ENCODE results near the gene HDAC4.
A peak's percentile ranks its signal among the peaks of the same experiment; 100 is the strongest.

HDAC4 gene

DNA sequence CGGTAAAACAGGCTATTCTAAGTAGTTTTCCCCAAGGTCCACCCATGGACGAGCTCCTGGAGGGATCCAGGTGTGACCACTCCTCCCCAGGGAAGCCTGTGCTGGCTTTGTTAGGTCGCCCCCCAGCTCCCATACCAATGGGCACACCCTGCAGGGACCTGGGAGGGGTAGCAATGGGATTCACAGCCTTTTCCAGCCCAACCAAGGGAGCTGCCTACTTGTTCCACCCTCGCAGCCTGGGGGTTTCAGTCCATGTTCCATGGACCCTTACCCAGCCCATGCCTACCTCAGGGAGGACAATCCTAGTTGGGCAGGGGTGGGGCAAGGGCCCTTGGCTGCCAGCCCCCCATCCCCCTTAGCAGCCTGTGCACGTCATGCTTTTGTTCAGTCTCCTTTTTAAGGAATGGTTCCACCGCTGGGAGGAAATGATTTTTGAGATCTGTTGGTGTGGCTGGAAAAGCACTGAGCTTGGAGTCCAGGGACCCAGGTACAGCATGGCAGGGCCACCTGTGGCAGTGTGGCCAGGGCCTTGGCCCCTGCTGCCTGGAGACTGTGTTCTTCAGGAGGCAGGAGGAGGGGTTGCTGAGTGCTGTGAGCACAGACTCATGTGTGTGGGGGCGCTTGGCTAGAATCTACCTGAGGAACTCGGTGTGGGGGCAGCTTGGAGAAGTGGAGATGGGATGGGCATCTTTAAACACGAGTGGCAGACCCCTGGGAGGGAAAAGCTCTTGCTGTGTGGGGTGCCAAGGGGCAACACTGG lies 386.2 kb downstream of the HDAC4 start:
- DNase-seq, result no peak

DNA sequence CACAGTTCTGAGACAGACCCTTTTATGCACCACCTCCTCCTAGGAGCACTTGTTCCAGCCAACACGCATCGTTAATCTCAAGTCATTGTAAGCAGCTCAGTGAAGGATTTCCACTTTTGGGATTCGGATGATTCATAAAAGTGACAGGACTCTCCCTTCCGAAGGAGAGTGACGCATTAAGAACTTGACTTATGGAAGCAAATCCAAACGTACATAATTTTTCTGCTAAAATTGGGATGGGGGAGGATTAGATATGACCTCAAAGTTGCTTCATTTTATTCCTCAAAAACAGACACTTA lies 387.2 kb downstream of the HDAC4 start:
- DNase-seq, result no peak

DNA sequence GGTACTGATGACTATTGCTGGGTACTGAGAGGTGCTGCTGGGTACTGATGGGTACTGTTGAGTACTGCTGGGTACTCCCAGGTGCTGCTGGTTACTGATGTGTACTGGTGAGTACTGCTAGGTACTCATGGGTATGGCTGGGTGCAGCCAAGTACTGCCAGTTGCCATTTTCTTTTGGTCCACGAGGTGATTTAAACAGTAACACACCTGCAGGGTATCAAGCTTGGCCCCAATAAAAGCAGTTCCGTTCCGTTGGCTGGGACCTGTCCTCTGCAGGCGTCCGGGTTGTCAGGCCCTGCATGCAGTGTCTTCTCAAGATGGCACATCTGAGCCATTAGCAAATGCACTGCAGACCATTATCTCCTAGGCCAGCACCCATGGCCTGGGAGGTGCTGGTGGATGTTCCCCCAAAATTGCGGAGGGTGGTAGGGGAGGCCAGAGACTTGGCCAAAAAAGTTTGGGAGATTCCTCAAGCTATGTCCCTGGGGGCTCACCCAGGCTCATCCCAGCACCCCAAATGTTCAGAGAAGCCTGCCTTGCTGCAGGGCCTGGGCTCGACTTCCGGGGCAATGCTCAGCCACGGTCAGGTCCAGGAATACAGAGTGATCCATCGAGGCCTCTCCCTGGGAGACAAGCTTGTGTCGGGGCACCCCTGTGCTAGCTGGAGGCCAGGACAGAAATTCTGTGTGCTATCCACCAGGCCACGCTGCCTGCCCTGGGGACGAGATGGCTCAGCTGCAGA lies 387.7 kb downstream of the HDAC4 start:
- DNase-seq, result no peak

DNA sequence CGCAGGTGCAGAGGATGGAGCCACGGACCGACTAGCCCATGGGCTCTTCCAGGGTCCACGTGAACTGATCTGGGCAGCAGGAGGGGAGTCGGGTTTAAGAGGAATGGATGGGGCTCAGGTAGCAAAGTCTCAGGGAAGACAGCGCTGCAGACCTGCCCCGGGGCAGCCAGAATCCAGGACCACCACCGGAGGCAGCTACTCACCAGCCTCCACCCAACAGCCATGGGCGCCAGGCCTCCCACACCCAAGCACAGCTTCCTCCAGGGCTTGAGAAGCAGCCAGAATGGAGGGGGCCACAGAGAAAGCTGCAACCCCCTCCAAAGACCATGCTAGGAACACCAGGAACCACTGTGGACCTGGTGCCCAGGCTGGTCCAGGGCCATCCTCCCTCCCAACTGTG lies 388.6 kb downstream of the HDAC4 start:
- no peak for DNase-seq

DNA sequence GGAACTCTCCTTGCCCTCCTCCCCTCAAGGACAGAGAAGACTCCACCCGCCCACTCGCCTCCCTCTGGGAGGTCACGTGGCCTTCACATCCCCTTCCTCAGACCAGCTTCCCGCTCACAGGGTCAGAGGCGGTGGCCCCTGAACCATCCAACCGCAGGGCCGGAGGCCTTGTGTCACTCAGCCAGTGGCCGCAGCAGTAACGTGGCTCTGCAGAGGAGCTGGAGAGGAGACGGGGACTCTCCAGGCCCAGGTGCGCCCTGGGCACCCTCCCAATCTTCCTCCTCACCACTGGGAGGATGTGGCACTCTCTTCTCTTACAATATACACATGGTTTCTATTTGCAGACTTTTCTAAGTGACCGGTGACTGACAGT lies 391.2 kb downstream of the HDAC4 start:
- no peak for DNase-seq

DNA sequence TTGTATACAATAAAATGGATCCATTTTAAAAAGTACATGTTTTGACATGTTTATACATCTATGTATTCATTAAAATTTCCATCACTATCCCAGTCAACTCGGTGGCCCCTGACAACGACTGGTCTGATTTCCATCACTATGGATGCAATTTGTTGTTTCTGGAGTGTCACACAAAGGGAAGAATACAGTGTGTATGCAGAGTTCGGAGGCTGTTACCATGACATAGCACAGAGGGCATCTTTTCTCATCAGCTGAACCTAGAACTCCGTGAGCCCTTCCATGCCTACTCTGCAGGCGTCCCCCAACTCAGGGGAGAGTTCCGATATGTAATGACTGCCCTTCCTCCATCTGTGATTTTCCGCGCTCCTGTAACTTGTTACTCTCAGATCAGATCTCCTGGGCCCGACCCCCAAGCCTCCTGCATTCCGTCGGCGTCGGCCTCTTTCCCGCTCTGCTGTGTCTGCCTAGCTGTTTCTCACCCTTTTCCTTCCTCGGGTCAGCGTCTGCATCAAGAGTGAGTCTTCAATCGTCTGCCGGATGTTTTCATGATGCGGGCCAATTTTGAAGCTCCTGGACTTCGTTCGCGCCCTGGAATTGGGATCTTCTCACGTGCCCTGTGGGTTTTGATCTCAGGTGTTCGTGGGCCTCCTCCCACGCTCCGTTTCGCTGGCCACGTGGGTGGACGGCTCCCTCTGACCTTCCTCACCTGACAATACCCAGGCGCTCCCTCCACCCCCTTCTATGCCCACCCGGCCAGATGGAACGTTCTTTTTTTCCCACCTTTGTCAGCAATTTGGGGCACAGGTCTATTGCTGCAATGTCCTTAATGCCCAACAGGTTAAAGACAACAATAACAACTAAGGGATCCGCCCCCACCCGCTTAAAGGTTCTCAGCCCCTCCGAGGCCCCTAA lies 391.9 kb downstream of the HDAC4 start:
- DNase-seq, result no peak

DNA sequence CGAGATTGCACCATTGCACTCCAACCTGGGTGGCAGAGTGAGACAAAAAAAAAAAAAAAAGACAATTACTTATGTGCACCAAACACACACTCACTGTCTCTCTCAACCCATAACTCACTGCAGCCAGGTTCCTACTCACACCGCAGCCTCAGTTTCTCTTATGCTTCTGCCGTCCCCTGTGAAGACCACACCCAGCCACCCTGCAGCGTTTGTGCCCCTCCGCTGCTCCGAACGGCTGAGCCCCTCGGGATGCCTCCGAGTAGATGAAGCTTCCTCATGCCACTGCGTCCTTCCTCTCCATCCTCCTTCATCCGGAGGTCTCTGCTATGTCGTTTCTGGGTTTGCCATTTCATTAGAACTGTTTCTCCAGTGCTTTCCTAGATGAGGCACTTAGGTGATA lies 392.8 kb downstream of the HDAC4 start:
- no peak for DNase-seq

DNA sequence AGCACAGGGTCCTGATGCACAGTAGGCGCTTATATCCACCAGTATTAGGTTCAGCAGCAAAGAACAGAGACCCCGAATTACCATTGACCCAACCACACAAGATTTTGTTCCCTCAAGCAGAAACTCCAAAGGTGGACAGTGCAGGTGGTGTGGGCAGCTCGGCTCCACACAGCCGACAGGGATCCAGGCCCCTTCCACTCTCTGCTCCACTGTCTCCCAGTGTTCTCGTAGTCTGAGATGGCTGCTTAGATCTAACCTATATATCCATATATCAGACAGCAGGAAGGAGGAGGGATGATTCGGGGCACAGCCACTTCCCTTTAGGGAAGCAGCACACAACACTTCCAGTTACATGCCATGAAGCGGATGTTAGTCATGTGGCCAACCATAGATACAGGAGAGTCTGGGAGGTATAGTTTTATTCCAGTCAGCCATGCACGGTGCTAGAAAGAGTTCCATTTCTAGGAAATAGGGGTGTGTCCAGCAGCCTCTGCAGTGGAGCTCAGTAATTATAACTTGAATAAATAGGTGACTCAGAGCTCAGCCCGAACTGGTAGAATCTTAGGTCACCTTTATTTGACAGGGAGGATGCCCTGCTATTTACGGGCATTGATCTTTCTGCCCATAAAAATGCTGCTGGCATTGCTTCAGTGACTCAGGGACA lies 394.1 kb downstream of the HDAC4 start:
- no peak for DNase-seq

DNA sequence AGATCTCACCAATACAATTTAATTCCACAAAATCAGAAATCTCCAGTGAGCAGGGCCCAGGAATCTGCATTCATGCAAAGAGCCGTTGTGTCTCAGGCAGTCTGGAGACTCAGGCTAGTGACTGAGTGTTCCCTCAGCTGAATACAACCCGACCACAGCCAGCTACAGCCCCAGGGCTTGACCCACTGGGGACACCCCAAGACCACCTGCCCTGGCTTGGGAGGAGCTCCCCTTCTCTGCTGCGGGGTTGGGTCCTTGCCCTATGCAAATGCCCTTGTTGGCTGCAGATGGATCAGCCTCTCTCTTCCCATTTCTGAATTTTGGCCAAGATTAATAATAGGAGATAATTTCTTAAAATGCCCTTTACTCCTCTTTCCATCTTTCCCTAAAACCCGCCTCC lies 395.2 kb downstream of the HDAC4 start:
- DNase-seq, result no peak

DNA sequence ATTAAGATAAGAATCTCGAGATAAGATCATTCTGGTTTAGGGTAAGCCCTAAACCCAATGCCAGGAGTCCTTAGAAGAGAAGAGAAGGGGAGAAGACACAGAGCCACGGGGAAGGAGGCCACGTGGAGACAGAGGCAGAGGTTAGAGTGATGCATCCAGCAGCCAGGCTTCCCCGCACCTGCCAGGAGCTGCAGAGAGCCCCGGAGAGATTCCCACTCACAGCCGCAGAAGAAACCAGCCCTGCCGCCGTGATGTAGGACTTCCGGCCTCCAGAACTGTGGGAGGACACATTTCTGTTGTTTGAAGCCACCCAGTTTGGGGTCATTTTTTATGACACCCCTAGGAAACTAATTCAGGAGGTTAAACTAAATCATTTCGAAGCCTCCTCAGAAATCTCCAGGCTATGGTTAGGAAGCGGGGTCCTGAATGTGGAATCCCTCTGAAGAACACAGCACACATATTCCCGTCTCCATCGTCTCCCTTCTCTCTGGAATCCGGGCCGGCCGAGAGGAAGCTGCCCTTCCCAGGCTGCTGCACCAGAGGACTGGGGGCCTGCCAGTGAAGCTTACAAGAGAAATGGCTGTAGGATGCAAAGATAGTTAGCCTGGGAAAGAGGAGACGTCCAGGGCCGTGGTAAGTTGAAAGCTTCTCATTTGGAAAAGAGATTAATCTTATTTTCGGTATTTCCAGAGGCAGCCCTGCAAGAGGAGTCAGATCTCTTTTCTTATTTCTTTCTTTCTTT lies 396.4 kb downstream of the HDAC4 start:
- no peak for DNase-seq

DNA sequence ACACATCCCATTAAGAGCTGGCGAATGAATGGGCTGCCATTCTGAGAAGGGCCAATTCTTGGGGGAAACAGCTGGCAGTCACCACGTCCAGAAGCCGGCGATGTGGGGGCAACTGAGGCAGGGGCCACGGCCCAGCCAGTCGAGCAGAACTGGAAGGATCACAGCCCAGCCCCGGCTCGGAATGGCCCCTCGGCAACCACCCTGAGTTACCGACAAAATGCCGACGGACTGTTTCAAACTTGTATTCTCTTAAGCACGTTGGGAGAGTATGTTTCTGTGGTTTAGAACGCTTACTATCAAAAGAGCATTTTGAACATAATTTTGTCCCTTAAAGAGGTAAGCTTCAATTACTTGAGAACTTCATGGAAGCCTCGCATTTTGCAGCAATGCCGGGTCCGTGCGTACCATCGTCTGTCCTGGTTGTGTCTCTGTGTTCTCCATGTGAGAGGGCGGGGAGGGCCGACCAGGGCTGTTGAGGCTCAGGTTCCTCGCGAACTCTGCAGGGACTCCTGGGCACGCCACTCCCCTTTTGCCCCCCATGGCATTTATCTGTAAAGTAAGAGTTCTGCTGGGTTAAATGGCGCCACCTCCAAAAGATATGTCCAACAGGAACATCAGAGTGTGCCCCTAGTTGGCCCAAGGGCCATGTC lies 397.1 kb downstream of the HDAC4 start:
- no peak for DNase-seq

DNA sequence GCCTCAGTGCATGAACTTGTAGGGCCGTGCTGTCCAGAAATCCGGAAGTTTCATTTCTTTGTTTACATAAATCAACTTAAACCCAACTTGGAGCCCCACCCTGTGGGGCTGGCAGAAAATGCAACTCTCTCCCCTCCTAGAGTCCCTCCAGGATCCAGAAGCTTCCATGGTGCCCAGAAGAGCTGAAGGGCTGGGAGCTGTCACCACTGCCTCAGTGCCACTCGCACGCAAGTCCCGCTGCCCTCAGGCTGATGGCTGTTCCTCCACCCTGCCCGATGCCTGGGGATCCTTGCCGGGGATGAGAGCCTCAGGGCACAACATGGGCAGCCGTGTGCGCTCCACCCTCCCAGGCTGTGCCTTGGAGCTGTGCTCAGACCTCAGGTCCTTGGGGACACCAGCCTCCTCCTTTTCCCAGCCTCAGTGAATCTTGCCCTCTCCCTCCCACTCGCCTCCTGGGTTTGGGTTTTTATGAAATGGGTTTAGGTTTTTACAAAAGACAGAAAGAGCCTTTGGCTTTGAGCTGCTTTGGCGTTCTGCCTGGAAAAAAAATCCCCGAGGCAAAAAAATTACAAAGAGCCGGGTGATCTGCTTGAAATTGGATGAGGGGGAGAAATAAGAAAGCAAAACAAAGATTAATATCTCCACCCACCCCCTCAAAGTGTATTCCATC lies 397.7 kb downstream of the HDAC4 start:
- DNase-seq, result peak; percentile 50

DNA sequence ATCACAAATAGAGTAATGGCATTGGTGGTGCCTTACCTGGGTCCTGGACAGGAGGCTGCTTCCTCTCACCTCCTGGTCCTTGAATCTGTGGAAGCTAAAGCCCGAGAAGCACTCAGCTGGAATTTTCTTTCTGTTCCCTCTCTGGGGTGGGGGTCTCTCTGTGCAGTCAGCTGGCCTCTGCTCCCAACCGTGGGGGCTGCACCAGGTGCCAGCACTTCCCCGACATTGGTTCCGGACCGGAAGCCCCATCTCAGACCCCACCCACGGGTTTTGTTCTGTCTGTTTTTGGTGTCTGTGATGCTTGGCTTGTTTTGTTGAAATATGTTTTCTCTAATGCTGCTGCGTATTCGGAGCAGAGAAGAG lies 398.2 kb downstream of the HDAC4 start:
- DNase-seq, result no peak

DNA sequence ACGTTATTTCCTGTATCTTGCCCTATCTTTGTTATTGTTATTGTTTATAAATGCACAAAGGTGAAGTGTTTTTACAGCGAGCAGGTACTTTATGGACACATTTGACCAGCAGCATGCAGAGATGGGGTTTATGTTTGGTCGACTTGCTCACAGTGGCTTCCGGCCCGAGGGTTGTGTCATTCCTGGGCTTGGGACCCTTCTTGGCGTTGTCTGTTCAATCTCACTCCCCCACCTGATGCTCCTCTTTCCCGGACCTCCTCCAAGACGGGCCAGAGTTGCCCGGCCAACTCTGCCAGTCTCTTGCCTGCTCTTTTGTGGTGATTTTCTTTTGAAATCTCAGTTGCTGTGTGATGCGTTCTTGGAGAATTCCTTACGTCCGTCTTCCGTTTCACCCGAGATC lies 399.0 kb downstream of the HDAC4 start:
- DNase-seq, result no peak

DNA sequence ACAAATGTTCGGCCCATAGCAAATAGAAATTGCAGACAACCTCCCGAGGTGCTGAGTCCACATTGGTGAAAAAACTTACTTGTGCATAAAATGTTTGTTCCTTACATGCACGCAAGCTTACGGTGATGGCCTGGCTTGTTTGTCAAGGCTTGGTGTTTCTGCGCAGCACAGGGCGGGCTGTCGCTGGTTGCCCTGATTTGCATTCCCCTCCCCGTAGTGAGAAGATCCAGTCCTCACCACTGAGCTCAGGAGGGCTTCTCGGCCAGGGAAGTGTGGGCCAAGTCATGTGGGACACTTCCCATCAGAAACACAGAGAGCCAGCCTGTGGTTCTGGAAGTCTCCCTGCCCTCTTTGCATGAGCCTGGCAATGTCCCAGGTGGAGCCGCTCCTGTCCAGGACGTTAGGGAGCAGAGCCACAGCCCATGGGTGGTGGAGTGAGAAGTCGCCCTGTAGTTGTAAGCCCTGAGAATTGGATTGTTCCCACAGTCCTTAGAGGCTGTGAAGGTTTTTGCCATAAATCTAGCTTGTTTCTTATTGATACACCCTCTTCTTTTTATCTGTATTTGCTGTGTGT lies 400.2 kb downstream of the HDAC4 start:
- DNase-seq, result no peak

DNA sequence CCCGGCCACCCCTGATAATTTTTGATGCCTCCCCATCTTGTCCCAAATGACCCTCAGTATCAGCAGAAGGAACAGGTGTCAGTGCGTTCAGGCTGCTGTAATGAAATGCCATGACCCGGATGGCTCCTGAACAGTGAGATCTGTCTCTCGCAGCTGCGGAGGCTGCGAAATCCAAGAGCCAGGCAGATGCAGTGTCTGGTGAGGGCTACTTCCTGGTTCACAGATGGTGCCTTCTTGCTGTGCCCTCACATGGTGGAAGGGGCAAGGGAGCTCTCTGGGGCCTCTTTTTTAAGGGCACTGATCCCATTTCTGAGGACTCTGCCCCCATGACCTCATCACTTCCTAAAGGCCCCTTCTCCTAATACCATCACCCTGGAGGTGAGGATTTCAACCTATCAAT lies 400.7 kb downstream of the HDAC4 start:
- DNase-seq, result no peak

DNA sequence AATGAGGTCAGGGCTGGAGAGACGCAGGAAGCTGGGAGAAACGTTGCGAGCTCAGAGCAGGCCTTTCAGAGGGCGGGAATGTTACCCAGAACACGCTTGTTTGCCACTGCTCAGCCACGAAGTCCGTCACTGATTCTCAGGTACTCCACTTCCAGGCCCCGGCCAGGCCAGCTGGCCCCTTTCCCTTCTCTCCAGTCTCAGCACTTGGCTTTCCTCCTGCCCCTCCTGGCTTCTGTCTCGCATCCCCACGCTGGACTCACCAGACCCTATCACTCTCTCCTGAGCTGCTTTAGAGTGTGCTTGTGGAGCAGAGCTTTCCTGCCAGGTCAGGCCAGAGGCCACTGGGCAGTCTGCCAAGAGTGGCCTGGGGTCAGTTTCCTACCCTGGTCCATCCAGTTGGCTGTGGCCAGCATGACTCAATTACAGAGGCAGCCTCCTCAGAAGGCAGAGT lies 401.5 kb downstream of the HDAC4 start:
- DNase-seq, result no peak

DNA sequence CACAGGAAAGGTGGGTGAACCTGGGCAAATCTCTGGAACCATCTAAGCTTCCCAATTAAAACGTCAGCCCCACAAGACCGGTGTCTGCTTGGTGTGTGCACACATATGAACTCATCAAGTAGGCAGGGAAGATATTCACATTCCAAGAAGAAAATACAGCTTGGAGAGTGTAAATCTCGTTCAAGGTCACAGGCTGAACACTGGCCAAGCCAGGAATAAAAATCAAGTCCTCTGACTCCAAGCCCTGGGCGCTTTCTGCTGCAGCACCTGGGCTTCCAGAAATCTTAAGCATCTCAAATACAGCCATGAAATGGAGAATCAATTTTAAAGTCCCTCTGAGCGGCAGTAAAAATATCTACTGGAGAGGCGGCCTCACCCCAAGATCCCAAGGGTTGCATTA lies 402.0 kb downstream of the HDAC4 start:
- DNase-seq, result no peak

Data from amniotic stem cell (primary cell).